Measurements from ENCODE around the gene CKAP2L.

The CKAP2L gene

GRCh38 chr2:112807233-112807807 lies 42.9 kb upstream of the CKAP2L start:
- TF ChIP-seq CTCF (conservative IDR thresholded peaks at IDR 0.05): peak; percentile 21; the same call in 1 of the 2 replicates
- H3K27ac ChIP-seq: no peak overlapping the region

- H3K27ac ChIP-seq: no peak overlapping the region
- no peak for TF ChIP-seq CTCF (conservative IDR thresholded peaks at IDR 0.05)
These were observed 41.1 kb upstream of the CKAP2L start for GRCh38 chr2:112805542-112805941.

- no peak for TF ChIP-seq CTCF (conservative IDR thresholded peaks at IDR 0.05)
- no peak overlapping the region for H3K27ac ChIP-seq
These were observed 39.5 kb upstream of the CKAP2L start for GRCh38 chr2:112803691-112804521.

- no peak for TF ChIP-seq CTCF (conservative IDR thresholded peaks at IDR 0.05)
- no peak overlapping the region for H3K27ac ChIP-seq
These were observed 36.6 kb upstream of the CKAP2L start for GRCh38 chr2:112800881-112801583.

- no peak overlapping the region for H3K27ac ChIP-seq
- TF ChIP-seq CTCF (conservative IDR thresholded peaks at IDR 0.05): no peak
These were observed 34.9 kb upstream of the CKAP2L start for GRCh38 chr2:112798979-112799975.

- no peak overlapping the region for H3K27ac ChIP-seq
- TF ChIP-seq CTCF (conservative IDR thresholded peaks at IDR 0.05): no peak
These were observed 32.1 kb upstream of the CKAP2L start for GRCh38 chr2:112796486-112796885.

Measured in VCaP (cell line).